ENCODE data around the gene FOXE3.
A peak's percentile ranks its signal among the peaks of the same experiment; 100 is the strongest.

FOXE3 gene

GRCh38 chr1:47411436-47411835 is 4.6 kb upstream of the FOXE3 start:
- in situ Hi-C loops (cut with MboI; ENCODE audit: low sequenced_read_pairs): no loop called here
- Histone ChIP-seq H3K4me3 (no peak overlapping the region), H3K9me3 (no peaks in the 10 kb centered on the region), H3K36me3 (replicated peaks) (no peaks in the 10 kb centered on the region), H3K4me1 (no peaks in the 10 kb centered on the region), H3K27me3 (ENCODE audit: low read depth) (no peaks in the 10 kb centered on the region)
- no peak for DNase-seq (ENCODE audit: low spot score in 2 of 2)

DNA sequence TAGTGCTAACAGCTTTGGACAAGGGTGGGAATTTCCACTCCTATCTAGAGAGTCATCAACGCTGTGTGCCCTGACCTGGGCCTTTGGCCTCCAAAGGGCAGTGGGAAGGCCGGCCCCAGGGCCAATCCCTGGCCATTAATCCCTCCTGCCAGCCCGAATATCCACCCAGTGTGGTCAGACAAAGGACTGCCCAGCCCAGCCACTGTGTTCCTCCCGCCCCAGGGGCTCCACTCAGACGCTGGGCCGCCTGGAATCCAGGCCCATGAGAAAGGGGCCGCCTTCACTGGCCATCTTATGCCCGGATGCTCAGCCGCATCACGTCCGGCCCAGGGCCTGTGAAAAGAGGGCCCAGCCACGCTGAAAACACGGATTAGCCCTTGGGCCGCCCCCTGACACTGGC is 3.6 kb upstream of the FOXE3 start:
- H3K4me3 ChIP-seq: no peak overlapping the region
- no peak for DNase-seq (ENCODE audit: low spot score in 2 of 2)
- no peaks in the 10 kb centered on the region for H3K9me3 ChIP-seq
- no peaks in the 10 kb centered on the region for H3K36me3 ChIP-seq (replicated peaks)
- H3K4me1 ChIP-seq: no peaks in the 10 kb centered on the region
- in situ Hi-C loops (cut with MboI; ENCODE audit: low sequenced_read_pairs): no loop called here
- 0 out of 2 replicates have a peak, but pooled peaks cover 2% of the 10 kb centered on the region for H3K27me3 ChIP-seq (ENCODE audit: low read depth)

GRCh38 chr1:47416319-47417169 is 459 bp downstream of the FOXE3 start:
- in situ Hi-C loops (cut with MboI; ENCODE audit: low sequenced_read_pairs): no loop called here
- peak overlapping the region; percentile 11; the same call in 1 of the 2 replicates for H3K4me3 ChIP-seq
- peak in 1 of 2 experiments; percentile 29 for DNase-seq (ENCODE audit: low spot score in 2 of 2)
- no peaks in the 10 kb centered on the region for H3K36me3 ChIP-seq (replicated peaks)
- H3K9me3 ChIP-seq: no peaks in the 10 kb centered on the region
- H3K4me1 ChIP-seq: no peaks in the 10 kb centered on the region
- H3K27me3 ChIP-seq (ENCODE audit: low read depth): 0 out of 2 replicates have a peak, but pooled peaks cover 2% of the 10 kb centered on the region

- no peak for DNase-seq (ENCODE audit: low spot score in 2 of 2)
- Histone ChIP-seq H3K36me3 (replicated peaks) (no peaks in the 10 kb centered on the region), H3K4me3 (no peak overlapping the region), H3K9me3 (no peaks in the 10 kb centered on the region), H3K4me1 (no peaks in the 10 kb centered on the region), H3K27me3 (ENCODE audit: low read depth) (0 out of 2 replicates have a peak, but pooled peaks cover 2% of the 10 kb centered on the region)
- in situ Hi-C loops (cut with MboI; ENCODE audit: low sequenced_read_pairs): no loop called here
These were observed 1.3 kb downstream of the FOXE3 start for GRCh38 chr1:47417170-47418044.

DNA sequence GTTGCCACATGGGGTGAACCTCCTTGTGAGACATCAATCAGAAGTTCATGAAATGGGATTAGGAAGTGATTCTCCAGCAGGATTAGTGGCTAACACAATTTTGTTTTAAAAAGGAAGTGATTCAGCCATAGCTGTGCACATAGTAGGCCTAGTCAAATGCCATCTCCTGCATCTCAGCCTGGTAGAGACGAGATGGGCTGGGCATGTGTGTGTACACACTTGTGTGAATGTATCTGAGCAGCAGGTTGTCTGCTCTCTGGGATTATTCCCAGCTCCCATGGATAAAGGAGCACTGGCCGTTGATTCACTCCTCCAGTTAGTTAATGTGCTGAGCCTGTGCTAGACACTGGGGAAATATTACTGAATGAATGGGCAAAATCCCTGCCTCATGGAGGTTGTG is 2.0 kb downstream of the FOXE3 start:
- DNase-seq (ENCODE audit: low spot score in 2 of 2): no peak
- in situ Hi-C loops (cut with MboI; ENCODE audit: low sequenced_read_pairs): no loop called here

GRCh38 chr1:47418681-47419325 is 2.7 kb downstream of the FOXE3 start:
- in situ Hi-C loops (cut with MboI; ENCODE audit: low sequenced_read_pairs): no loop called here
- H3K27me3 ChIP-seq (ENCODE audit: low read depth): 0 out of 2 replicates have a peak, but pooled peaks cover 2% of the 10 kb centered on the region
- no peaks in the 10 kb centered on the region for H3K36me3 ChIP-seq (replicated peaks)
- no peak for DNase-seq (ENCODE audit: low spot score in 2 of 2)
- H3K4me3 ChIP-seq: no peak overlapping the region
- H3K4me1 ChIP-seq: no peaks in the 10 kb centered on the region
- no peaks in the 10 kb centered on the region for H3K9me3 ChIP-seq

More for the DNA sequence above, 2.0 kb downstream of the FOXE3 start:
- H3K4me1 ChIP-seq: no peaks in the 10 kb centered on the region
- 0 out of 2 replicates have a peak, but pooled peaks cover 2% of the 10 kb centered on the region for H3K27me3 ChIP-seq (ENCODE audit: low read depth)
- no peaks in the 10 kb centered on the region for H3K9me3 ChIP-seq
- no peaks in the 10 kb centered on the region for H3K36me3 ChIP-seq (replicated peaks)
- H3K4me3 ChIP-seq: no peak overlapping the region

DNA sequence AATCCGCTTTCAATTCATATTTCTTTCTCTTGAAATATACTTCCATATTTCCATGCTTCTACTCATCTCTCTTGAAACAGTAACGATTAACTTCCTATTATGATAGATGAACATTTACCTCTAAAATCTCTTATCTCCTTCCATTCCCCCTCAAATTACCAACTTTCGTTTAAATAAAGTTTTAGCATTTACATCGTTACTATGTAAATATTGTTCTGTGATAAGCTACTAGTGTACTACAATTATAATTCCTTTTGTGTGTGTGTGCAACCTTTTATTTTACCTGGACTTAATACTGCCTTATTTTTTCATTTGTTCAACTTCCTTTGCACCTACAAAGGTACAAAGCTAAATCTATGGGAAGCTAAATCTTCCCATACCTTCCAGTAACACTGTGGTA is 4.5 kb downstream of the FOXE3 start:
- Histone ChIP-seq H3K9me3 (no peaks in the 10 kb centered on the region), H3K4me1 (no peaks in the 10 kb centered on the region), H3K27me3 (ENCODE audit: low read depth) (0 out of 2 replicates have a peak, but pooled peaks cover 2% of the 10 kb centered on the region), H3K36me3 (replicated peaks) (no peaks in the 10 kb centered on the region), H3K4me3 (no peak overlapping the region)
- in situ Hi-C loops (cut with MboI; ENCODE audit: low sequenced_read_pairs): no loop called here
- no peak for DNase-seq (ENCODE audit: low spot score in 2 of 2)

DNA sequence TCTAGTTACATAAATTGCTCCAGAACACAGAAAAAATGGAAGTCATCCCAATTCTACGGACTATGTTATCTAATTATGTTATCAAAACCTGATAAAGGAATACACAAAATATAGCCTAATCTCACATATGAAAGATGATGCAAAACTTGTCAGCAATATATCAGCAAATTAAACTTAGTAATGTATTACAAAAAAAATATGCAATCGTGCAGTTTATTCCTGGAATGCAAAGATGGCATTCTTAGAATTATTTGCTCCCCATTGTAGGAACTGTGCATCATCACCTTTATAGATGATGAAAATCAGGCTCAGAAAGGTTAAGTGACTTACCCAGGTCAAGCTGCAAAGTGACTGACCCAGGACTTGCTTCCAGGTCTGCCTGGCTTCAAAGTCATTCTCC is 7.8 kb downstream of the FOXE3 start:
- Histone ChIP-seq H3K27me3 (ENCODE audit: low read depth) (no peaks in the 10 kb centered on the region), H3K36me3 (replicated peaks) (no peaks in the 10 kb centered on the region), H3K9me3 (no peaks in the 10 kb centered on the region), H3K4me1 (no peaks in the 10 kb centered on the region), H3K4me3 (no peak overlapping the region)
- in situ Hi-C loops (cut with MboI; ENCODE audit: low sequenced_read_pairs): no loop called here
- no peak for DNase-seq (ENCODE audit: low spot score in 2 of 2)

DNA sequence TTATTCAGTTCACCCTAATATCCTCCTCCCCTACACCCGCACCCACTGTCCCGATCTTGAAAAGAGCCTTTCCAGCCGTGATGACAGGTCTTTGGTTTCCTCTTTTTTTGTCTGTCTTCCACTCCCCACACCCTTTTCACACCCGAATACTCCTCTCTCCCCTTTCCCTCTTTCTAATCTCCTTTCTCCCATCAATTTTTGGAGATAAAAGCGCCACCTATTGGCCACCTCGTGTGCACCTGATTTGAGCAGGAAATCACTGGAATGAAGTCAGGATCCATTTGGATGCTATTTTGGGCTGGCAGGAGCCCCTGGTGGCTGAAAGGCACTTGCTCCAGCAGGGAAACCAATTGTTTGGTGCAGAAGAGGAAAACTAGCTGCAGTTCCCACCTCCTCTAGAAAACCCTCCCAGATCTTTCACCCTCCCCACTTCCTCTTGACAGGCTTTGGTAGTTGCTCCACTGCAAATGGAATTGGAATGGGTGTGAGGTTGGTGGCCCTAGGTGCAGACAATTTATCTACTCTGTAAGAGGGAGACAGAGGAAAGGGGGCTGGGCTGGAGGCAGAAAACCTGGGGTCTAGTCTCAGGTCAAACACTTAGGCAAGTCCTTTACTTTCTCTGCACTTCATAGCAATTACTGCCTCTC is 8.4 kb downstream of the FOXE3 start:
- Histone ChIP-seq H3K27me3 (ENCODE audit: low read depth) (no peaks in the 10 kb centered on the region), H3K9me3 (no peaks in the 10 kb centered on the region), H3K36me3 (replicated peaks) (no peaks in the 10 kb centered on the region), H3K4me3 (no peak overlapping the region), H3K4me1 (no peaks in the 10 kb centered on the region)
- DNase-seq (ENCODE audit: low spot score in 2 of 2): peak; percentile 73 to 74
- in situ Hi-C loops (cut with MboI; ENCODE audit: low sequenced_read_pairs): no loop called here

- Histone ChIP-seq H3K27me3 (ENCODE audit: low read depth) (no peaks in the 10 kb centered on the region), H3K36me3 (replicated peaks) (peaks cover 21% of the 10 kb centered on the region), H3K9me3 (no peaks in the 10 kb centered on the region), H3K4me1 (peaks cover 5% of the 10 kb centered on the region), H3K4me3 (no peak overlapping the region)
- in situ Hi-C loops (cut with MboI; ENCODE audit: low sequenced_read_pairs): loop anchor here (5.0 kb wide), 1 partner anchor 281 kb away; no protein-coding TSS in a partner anchor
- DNase-seq (ENCODE audit: low spot score in 2 of 2): no peak
These were observed 15.4 kb downstream of the FOXE3 start for GRCh38 chr1:47431534-47431933.

GRCh38 chr1:47432071-47433036 is 16.3 kb downstream of the FOXE3 start:
- in situ Hi-C loops (cut with MboI; ENCODE audit: low sequenced_read_pairs): loop anchor here (5.0 kb wide), 1 partner anchor 280 kb away; no protein-coding TSS in a partner anchor

GRCh38 chr1:47433037-47433421 is 16.9 kb downstream of the FOXE3 start:
- in situ Hi-C loops (cut with MboI; ENCODE audit: low sequenced_read_pairs): loop anchor here (5.0 kb wide), 1 partner anchor 279 kb away; no protein-coding TSS in a partner anchor
- no peak for DNase-seq (ENCODE audit: low spot score in 2 of 2)
- peaks cover 21% of the 10 kb centered on the region for H3K36me3 ChIP-seq (replicated peaks)
- H3K9me3 ChIP-seq: no peaks in the 10 kb centered on the region
- no peak overlapping the region for H3K4me3 ChIP-seq
- H3K4me1 ChIP-seq: peaks cover 5% of the 10 kb centered on the region
- no peaks in the 10 kb centered on the region for H3K27me3 ChIP-seq (ENCODE audit: low read depth)

More at GRCh38 chr1:47432071-47433036, 16.3 kb downstream of the FOXE3 start:
- peaks cover 5% of the 10 kb centered on the region for H3K4me1 ChIP-seq
- no peaks in the 10 kb centered on the region for H3K9me3 ChIP-seq
- no peaks in the 10 kb centered on the region for H3K27me3 ChIP-seq (ENCODE audit: low read depth)
- H3K36me3 ChIP-seq (replicated peaks): peaks cover 21% of the 10 kb centered on the region
- DNase-seq (ENCODE audit: low spot score in 2 of 2): peak; percentile 33 to 70
- H3K4me3 ChIP-seq: no peak overlapping the region

Data from HAP-1 (cell line).